ENCODE results near the gene CMSS1. TPM values are rescaled to one million over a fixed set of nuclear protein-coding genes. Genes with fewer than 3 reads are reported as not detected.

The CMSS1 gene
- total RNA-seq, 4 donors from 2014 or later: 1.3 to 9.9 (median 2.3) TPM

DNA sequence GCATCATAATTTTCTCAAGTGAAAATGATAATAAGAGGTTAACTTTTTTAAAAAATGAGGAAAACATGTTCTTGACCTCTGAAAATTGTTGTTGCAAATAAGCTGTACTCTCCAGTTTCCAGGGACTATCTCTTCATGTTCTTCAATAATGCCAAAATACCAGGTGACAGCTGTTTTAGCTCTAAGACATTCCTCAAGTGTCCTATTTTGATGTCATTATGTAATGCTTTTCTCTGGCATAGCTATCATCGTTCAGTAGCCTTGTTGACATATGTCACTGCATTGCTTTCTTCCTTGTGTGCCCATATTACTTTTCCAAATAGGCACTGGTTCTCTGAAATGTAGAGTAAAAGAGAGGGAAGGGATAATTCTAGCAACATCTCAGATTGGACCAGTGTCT lies 302.4 kb downstream of the CMSS1 start:
- TF ChIP-seq, protein P1, sequence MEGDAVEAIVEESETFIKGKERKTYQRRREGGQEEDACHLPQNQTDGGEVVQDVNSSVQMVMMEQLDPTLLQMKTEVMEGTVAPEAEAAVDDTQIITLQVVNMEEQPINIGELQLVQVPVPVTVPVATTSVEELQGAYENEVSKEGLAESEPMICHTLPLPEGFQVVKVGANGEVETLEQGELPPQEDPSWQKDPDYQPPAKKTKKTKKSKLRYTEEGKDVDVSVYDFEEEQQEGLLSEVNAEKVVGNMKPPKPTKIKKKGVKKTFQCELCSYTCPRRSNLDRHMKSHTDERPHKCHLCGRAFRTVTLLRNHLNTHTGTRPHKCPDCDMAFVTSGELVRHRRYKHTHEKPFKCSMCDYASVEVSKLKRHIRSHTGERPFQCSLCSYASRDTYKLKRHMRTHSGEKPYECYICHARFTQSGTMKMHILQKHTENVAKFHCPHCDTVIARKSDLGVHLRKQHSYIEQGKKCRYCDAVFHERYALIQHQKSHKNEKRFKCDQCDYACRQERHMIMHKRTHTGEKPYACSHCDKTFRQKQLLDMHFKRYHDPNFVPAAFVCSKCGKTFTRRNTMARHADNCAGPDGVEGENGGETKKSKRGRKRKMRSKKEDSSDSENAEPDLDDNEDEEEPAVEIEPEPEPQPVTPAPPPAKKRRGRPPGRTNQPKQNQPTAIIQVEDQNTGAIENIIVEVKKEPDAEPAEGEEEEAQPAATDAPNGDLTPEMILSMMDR (IDR thresholded peaks at IDR 0.05): no peak
- TF ChIP-seq POLR2A (IDR thresholded peaks at IDR 0.05): no peak
- Histone ChIP-seq H3K9me3 (no peaks in the 10 kb centered on the region), H3K4me3 (no peak overlapping the region), H3K27ac (no peak overlapping the region), H3K27me3 (no peaks in the 10 kb centered on the region), H3K4me1 (no peaks in the 10 kb centered on the region), H3K36me3 (no peaks in the 10 kb centered on the region)
- no peak for DNase-seq

DNA sequence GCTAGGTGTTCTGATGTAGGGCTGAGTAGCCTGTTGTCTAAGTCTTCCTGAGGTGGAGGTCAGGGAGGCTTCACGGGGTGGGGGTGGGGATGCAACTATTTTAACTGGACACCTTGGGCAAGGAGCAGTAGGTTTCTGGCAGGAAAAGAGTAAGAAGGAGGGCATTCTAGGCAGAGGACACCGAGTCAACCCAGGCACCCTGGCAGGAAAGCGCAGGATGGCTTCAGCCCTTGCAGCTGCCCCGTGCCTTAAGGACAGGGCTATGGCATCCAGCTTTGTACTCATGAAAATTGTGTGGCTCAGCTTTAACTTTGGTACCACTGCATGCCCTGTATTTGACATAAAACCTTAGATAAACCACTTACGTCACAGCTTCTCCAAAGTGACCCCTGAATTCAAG lies 303.0 kb downstream of the CMSS1 start:
- no peaks in the 10 kb centered on the region for H3K9me3 ChIP-seq
- no peak overlapping the region for H3K4me3 ChIP-seq
- DNase-seq: no peak
- TF ChIP-seq, protein P1 (IDR thresholded peaks at IDR 0.05): no peak
- no peak for TF ChIP-seq POLR2A (IDR thresholded peaks at IDR 0.05)
- H3K4me1 ChIP-seq: no peaks in the 10 kb centered on the region
- no peaks in the 10 kb centered on the region for H3K27me3 ChIP-seq
- H3K36me3 ChIP-seq: no peaks in the 10 kb centered on the region
- H3K27ac ChIP-seq: no peak overlapping the region

- no peak overlapping the region for H3K4me3 ChIP-seq
- TF ChIP-seq, protein P1 (IDR thresholded peaks at IDR 0.05): no peak
- no peak for TF ChIP-seq POLR2A (IDR thresholded peaks at IDR 0.05)
- no peak overlapping the region for H3K27ac ChIP-seq
- no peaks in the 10 kb centered on the region for H3K36me3 ChIP-seq
- H3K9me3 ChIP-seq: no peaks in the 10 kb centered on the region
- no peaks in the 10 kb centered on the region for H3K4me1 ChIP-seq
- no peaks in the 10 kb centered on the region for H3K27me3 ChIP-seq
- DNase-seq: no peak
Measured at GRCh38 chr3:100122321-100122720, 304.7 kb downstream of the CMSS1 start.

- Histone ChIP-seq H3K36me3 (no peaks in the 10 kb centered on the region), H3K27me3 (no peaks in the 10 kb centered on the region), H3K4me1 (no peaks in the 10 kb centered on the region), H3K27ac (no peak overlapping the region), H3K9me3 (no peaks in the 10 kb centered on the region), H3K4me3 (no peak overlapping the region)
- no peak for TF ChIP-seq POLR2A (IDR thresholded peaks at IDR 0.05)
- TF ChIP-seq, protein P1 (IDR thresholded peaks at IDR 0.05): no peak
- DNase-seq: no peak
Measured at GRCh38 chr3:100123112-100123511, 305.4 kb downstream of the CMSS1 start.

DNA sequence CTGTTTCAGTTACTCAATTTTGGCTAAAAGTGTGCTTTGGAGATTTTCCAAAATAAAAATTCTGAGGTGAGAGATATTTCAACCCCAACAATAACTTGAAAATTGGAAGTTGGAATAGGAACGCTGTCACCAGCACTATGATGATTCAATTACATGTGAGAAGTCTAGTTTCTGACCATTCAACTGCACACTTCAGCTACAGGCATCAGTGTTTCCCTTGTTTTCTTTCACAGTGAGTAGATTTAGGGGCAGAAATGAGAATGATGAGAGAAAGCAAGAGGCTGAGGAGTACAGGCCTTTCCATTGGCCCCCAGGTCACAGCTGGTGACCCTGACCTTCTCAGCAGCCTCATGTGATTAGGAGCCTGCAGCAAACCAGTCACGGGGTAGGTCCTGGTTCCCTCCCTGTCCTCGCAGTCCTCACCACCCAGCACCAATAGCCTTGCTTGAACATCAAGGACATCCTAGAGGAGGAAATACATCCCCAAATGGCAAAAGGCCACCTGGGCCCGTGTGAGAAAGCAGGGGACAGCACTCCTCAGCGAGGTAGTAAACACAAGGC lies 306.6 kb downstream of the CMSS1 start:
- Histone ChIP-seq H3K4me3 (no peak overlapping the region), H3K9me3 (no peaks in the 10 kb centered on the region), H3K27ac (no peak overlapping the region), H3K36me3 (no peaks in the 10 kb centered on the region), H3K4me1 (no peaks in the 10 kb centered on the region), H3K27me3 (no peaks in the 10 kb centered on the region)
- no peak for DNase-seq
- TF ChIP-seq POLR2A (IDR thresholded peaks at IDR 0.05): no peak
- TF ChIP-seq, protein P1 (IDR thresholded peaks at IDR 0.05): no peak

Data from Peyer's patch (tissue), 4 donors.